Fibroblast of lung (primary cell): ENCODE results near the gene DVL3. TPM values are rescaled to one million over a fixed set of nuclear protein-coding genes. Genes with fewer than 3 reads are reported as not detected.

Experiments used
- DNase-seq, 2 donors: peaks; one replicate each; pipeline versions ENCODE4 v3.0.0 to v3.0.0-alpha.2; 2010; ENCODE audit warnings: low read depth in 2 of 2
- H2AFZ ChIP-seq: 2 replicates; pipeline ENCODE4 v1.5.1; 2012; ENCODE audit warnings: low read length, control low read depth, inconsistent platforms
- H3K27ac ChIP-seq: 2 replicates; pipeline ENCODE4 v1.5.1; 2011; ENCODE audit warnings: low read length, control low read depth; ENCODE audit not compliant: insufficient read depth
- H3K27me3 ChIP-seq: 2 replicates; pipeline ENCODE4 v1.5.1; 2011; ENCODE audit warnings: mild to moderate bottlenecking, low read length; ENCODE audit not compliant: control insufficient read depth, insufficient read depth
- H3K36me3 ChIP-seq: 2 replicates; pipeline ENCODE4 v1.5.1; 2011; ENCODE audit warnings: low read length; ENCODE audit not compliant: control insufficient read depth, insufficient read depth
- H3K4me1 ChIP-seq: 2 replicates; pipeline ENCODE4 v1.5.1; 2011; ENCODE audit warnings: low read length; ENCODE audit not compliant: control insufficient read depth, insufficient read depth; ENCODE audit errors: extremely low read depth
- H3K4me2 ChIP-seq: 2 replicates; pipeline ENCODE4 v1.5.1; 2011; ENCODE audit warnings: low read length, control low read depth; ENCODE audit not compliant: insufficient read depth; ENCODE audit errors: extremely low read depth
- H3K4me3 ChIP-seq, 4 experiments: fragments of 200-600 bp in 1 of 4; sonication (generic) in 1 of 4; replicated peaks in 1 of 4; 2 replicates each; pipeline ENCODE4 v1.5.1; 2011 to 2016; ENCODE audit warnings: low read length in 4 of 4, low read depth in 3 of 4, mild to moderate bottlenecking in 3 of 4, control low read depth in 2 of 4, inconsistent platforms in 1 of 4, mixed read lengths in 1 of 4; ENCODE audit not compliant: insufficient read depth in 1 of 4; ENCODE audit errors: control extremely low read depth in 1 of 4
- H3K79me2 ChIP-seq: 2 replicates; pipeline ENCODE4 v1.5.1; 2012; ENCODE audit warnings: mild to moderate bottlenecking, low read length, inconsistent platforms; ENCODE audit not compliant: control insufficient read depth, insufficient read depth
- H3K9ac ChIP-seq: 2 replicates; pipeline ENCODE4 v1.5.1; 2011; ENCODE audit warnings: mild to moderate bottlenecking, low read length, control low read depth; ENCODE audit not compliant: insufficient read depth
- H3K9me3 ChIP-seq: 2 replicates; pipeline ENCODE4 v1.5.1; 2012; ENCODE audit warnings: low read depth, low read length; ENCODE audit not compliant: control insufficient read depth, insufficient read depth
- H4K20me1 ChIP-seq: 2 replicates; pipeline ENCODE4 v1.5.1; 2011; ENCODE audit warnings: low read length; ENCODE audit not compliant: control insufficient read depth, insufficient read depth; ENCODE audit errors: extremely low read depth
- CTCF ChIP-seq, 2 donors: IDR thresholded peaks in 1 of 2; conservative IDR thresholded peaks in 1 of 2; 1 replicate in 1 of 2; 2 replicates in 1 of 2; pipeline ENCODE4 v1.5.1; 2011 to 2012; ENCODE audit warnings: low read length in 2 of 2, control low read depth in 1 of 2, inconsistent platforms in 1 of 2, low read depth in 1 of 2, mild to moderate bottlenecking in 1 of 2
- EZH2 ChIP-seq: IDR thresholded peaks from 2 replicates; pipeline ENCODE4 v1.5.1; 2012; ENCODE audit warnings: low read length, control low read depth, mild to moderate bottlenecking; ENCODE audit errors: missing control alignments
- polyA plus RNA-seq, 2 donors: library from polyadenylated mRNA; depleted of rRNA in 1 of 2; stranded (reverse) in 1 of 2; unstranded in 1 of 2; fragments of >200 nt; gene quantifications; 2 replicates each; pipeline ENCODE4 v1.2.1, GENCODE V29; 2011 to 2012; ENCODE audit warnings: missing spikeins in 1 of 2
- total RNA-seq: library from RNA; depleted of rRNA; stranded (reverse); fragments of >200 nt; gene quantifications from 2 replicates; pipeline ENCODE4 v1.2.1, GENCODE V29; 2014

The DVL3 gene
- total and polyA plus RNA-seq, 2 donors (not counting 1 experiment from before 2014, with no cell fraction given): 19.8 to 33.7 TPM

DNA sequence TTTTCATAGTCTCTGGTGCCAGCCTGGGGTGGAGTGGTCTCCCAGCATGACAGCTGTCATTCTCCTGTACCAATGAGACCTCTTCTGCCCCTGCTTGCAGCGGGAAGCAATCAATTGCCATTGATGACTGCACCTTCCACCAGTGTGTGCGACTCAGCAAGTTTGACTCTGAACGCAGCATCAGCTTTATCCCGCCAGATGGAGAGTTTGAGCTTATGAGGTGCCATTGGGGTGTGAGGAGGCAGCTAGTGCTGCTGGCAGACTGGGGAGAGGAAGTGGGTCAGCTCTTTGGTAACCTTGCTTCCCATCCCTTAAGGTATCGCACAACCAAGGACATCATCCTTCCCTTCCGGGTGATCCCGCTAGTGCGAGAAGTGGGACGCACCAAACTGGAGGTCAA lies 26.4 kb downstream of the DVL3 start:
- TF ChIP-seq CTCF (conservative IDR thresholded peaks at IDR 0.05 in 1 of 2, IDR thresholded peaks at IDR 0.05 in 1 of 2; ENCODE audit: low read depth in 1 of 2, low read length in 2 of 2): no peak
- TF ChIP-seq EZH2: no peak
- Histone ChIP-seq H2AFZ (no peak overlapping the region), H3K4me3 (no peak overlapping the region), H3K9ac (no peak overlapping the region), H4K20me1 (peaks cover 2% of the 10 kb centered on the region), H3K27me3 (no peaks in the 10 kb centered on the region), H3K9me3 (no peaks in the 10 kb centered on the region), H3K79me2 (peaks cover 44% of the 10 kb centered on the region), H3K4me2 (no peak overlapping the region), H3K36me3 (peaks cover 53% of the 10 kb centered on the region), H3K27ac (no peak overlapping the region), H3K4me1 (peaks cover 14% of the 10 kb centered on the region)
- DNase-seq: no peak

DNA sequence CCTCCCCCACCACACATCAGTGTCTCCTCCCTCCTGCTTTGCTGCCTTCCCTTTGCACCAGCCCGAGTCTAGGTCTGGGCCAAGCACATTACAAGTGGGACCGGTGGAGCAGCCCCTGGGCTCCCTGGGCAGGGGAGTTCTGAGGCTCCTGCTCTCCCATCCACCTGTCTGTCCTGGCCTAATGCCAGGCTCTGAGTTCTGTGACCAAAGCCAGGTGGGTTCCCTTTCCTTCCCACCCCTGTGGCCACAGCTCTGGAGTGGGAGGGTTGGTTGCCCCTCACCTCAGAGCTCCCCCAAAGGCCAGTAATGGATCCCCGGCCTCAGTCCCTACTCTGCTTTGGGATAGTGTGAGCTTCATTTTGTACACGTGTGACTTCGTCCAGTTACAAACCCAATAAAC lies 28.5 kb downstream of the DVL3 start:
- Histone ChIP-seq H3K27ac (no peak overlapping the region), H3K4me1 (peaks cover 10% of the 10 kb centered on the region), H3K9ac (no peak overlapping the region), H2AFZ (no peak overlapping the region), H3K9me3 (no peaks in the 10 kb centered on the region), H3K79me2 (peaks cover 44% of the 10 kb centered on the region), H3K4me2 (no peak overlapping the region), H3K27me3 (no peaks in the 10 kb centered on the region), H4K20me1 (peaks cover 2% of the 10 kb centered on the region), H3K36me3 (peaks cover 42% of the 10 kb centered on the region), H3K4me3 (no peak overlapping the region)
- DNase-seq: no peak
- TF ChIP-seq EZH2: no peak
- TF ChIP-seq CTCF (conservative IDR thresholded peaks at IDR 0.05 in 1 of 2, IDR thresholded peaks at IDR 0.05 in 1 of 2; ENCODE audit: low read depth in 1 of 2, low read length in 2 of 2): no peak

GRCh38 chr3:184184546-184185230 lies 29.5 kb downstream of the DVL3 start:
- Histone ChIP-seq H3K4me2 (no peak overlapping the region), H2AFZ (no peak overlapping the region), H3K27me3 (no peaks in the 10 kb centered on the region), H3K27ac (no peak overlapping the region), H3K79me2 (peaks cover 43% of the 10 kb centered on the region), H3K36me3 (peaks cover 42% of the 10 kb centered on the region), H3K9ac (no peak overlapping the region), H4K20me1 (peaks cover 2% of the 10 kb centered on the region), H3K9me3 (no peaks in the 10 kb centered on the region), H3K4me1 (peaks cover 10% of the 10 kb centered on the region), H3K4me3 (no peak overlapping the region)
- no peak for DNase-seq
- TF ChIP-seq CTCF (conservative IDR thresholded peaks at IDR 0.05 in 1 of 2, IDR thresholded peaks at IDR 0.05 in 1 of 2; ENCODE audit: low read depth in 1 of 2, low read length in 2 of 2) (no peak), EZH2 (no peak)
